ENCODE data around the gene CDR2. TPM values are rescaled to one million over a fixed set of nuclear protein-coding genes. Genes with fewer than 3 reads are reported as not detected.
A peak's percentile ranks its signal among the peaks of the same experiment; 100 is the strongest.

CDR2 gene
- total and polyA plus RNA-seq, 2 of the 13 experiments (the other 11 are each of a cell fraction or from before 2014, with no cell fraction given), result 59.0 to 78.9 TPM

- peak; percentile 69; the same call in 1 of the 2 replicates for TF ChIP-seq GTF3A (CRISPR knock-in tag; conservative IDR thresholded peaks at IDR 0.05)
- no peak; the same call in none of the 2 replicates for TF ChIP-seq ZNF276 (CRISPR knock-in tag; IDR thresholded peaks at IDR 0.05; ENCODE audit: low read depth)
- TF ChIP-seq NR2F2 (IDR thresholded peaks at IDR 0.05; ENCODE audit: borderline replicate concordance, low read depth), result peak; percentile 23; the same call in 1 of the 2 replicates
- TF ChIP-seq MED1 (CRISPR knock-in tag; IDR thresholded peaks at IDR 0.05), result no peak
- no peak for TF ChIP-seq DNMT3B (CRISPR knock-in tag; conservative IDR thresholded peaks at IDR 0.05)
Measured at GRCh38 chr16:22375117-22375962, 921 bp upstream of the CDR2 start (continued).

DNA sequence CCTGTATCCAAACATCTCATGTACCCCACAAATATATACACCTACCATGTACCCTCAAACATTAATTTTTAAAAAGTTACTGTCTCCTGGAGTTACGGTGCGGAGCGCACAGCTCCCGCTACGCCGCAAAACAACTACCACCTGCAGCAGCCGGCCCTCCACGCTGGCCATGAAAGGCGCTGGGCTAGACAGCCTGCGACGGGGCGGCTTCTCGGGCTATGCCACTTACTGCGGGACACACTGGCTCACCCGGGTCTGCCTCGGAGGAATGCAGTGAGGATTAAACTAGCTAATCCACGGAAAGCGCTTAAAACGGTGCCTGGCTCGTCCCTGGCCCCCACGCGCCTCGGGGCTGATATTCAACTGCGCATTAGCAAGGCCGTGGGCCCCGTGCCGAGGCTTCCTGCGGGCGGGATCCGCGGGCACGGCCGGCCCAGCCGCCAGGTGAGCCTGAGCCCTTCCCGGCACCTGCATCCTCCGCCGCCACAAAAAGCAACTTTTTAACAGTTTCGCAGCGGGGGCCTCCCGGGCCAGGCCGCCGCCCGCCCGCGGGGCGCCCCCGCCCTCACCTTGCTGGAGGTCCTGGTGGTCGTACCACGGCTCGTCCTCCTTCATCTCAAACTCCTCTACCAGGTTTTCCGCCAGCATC is 633 bp downstream of the CDR2 start:
- in situ Hi-C loops (cut with HindIII; ENCODE audit: extremely low pct_ligation_motif_present, low pct_unique_long_range_greater_than_20kb), result loop anchor here (10.0 kb wide), 1 partner anchor 61 kb away; no protein-coding TSS in a partner anchor
- BruUV-seq (replicated peaks), result no TSS peak
- ChIA-PET CTCF (ENCODE audit: low intra/inter-chr PET ratio, low total read pairs) (no interaction called here), POLR2A (interaction anchor here (0.7 to 2.5 kb wide), 6 partner anchors 12 to 76 kb away, joined by 3 to 27 read pairs (median 6); partner anchors contain the start of gene POLR3E)
- H3K36me3 ChIP-seq (replicated peaks in 1 of 2; ENCODE audit: control insufficient read depth in 1 of 2, insufficient read depth in 2 of 2, low read length in 2 of 2), result 0 out of 5 replicates have a peak, but pooled peaks cover 0 to 3% of the 10 kb centered on the region in 2 experiments
- H3K4me3 ChIP-seq (replicated peaks in 1 of 3; ENCODE audit: insufficient read depth in 1 of 3, low read depth in 2 of 3, low read length in 3 of 3), result peak overlapping the region; percentile 81 to 98 (median 87)
- WGBS (ENCODE audit: low lambda C conversion rate), result 1% methylated on average over 36 of the region's 51 CpGs
- intact Hi-C loops (cut with micrococcal nuclease; ENCODE audit: unreplicated experiment), result loop anchor here (5.0 kb wide), 2 partner anchors 51 to 176 kb away; no protein-coding TSS in a partner anchor
- H3K9me3 ChIP-seq (ENCODE audit: low read length), result no peaks in the 10 kb centered on the region
- peaks cover 57% of the 10 kb centered on the region for H3K79me2 ChIP-seq (ENCODE audit: insufficient read depth, low read length)
- no peaks in the 10 kb centered on the region; a peak in 1 of 5 replicates for H3K27me3 ChIP-seq (ENCODE audit: control insufficient read depth in 1 of 2, insufficient read depth in 2 of 2, low read length in 2 of 2)
- peaks cover 60% of the 10 kb centered on the region for H3K4me1 ChIP-seq (ENCODE audit: insufficient read depth, low read length)
- H4K20me1 ChIP-seq (ENCODE audit: insufficient read depth, low read length), result peaks cover 15% of the 10 kb centered on the region
- H2AFZ ChIP-seq (ENCODE audit: low read length), result no peak overlapping the region
- peak overlapping the region; percentile 97 for H3K4me2 ChIP-seq (ENCODE audit: low read depth, low read length)
- FAIRE-seq (no peak), DNase-seq (ENCODE audit: low spot score) (no peak), ATAC-seq (peak; percentile 22)
- peak overlapping the region; percentile 96 for H3K9ac ChIP-seq (ENCODE audit: insufficient read depth, low read depth, low read length)
- peak overlapping the region; percentile 85 for H3K27ac ChIP-seq (ENCODE audit: extremely low read length, insufficient read depth, low read length)
- TF ChIP-seq ZNF530 (CRISPR knock-in tag; IDR thresholded peaks at IDR 0.05; ENCODE audit: low read depth) (0 out of 2 replicates have a peak, but pooled peaks have one; percentile 62), CREB3 (CRISPR knock-in tag; IDR thresholded peaks at IDR 0.05) (peak; percentile 8; the same call in 1 of the 2 replicates), ZBTB7A (CRISPR knock-in tag; IDR thresholded peaks at IDR 0.05) (no peak; the same call in none of the 2 replicates), PATZ1 (CRISPR knock-in tag; IDR thresholded peaks at IDR 0.05) (0 out of 2 replicates have a peak, but pooled peaks have one; percentile 41), ZNF704 (CRISPR knock-in tag; IDR thresholded peaks at IDR 0.05; ENCODE audit: borderline replicate concordance) (peak; percentile 83)
- TF ChIP-seq, protein P1, sequence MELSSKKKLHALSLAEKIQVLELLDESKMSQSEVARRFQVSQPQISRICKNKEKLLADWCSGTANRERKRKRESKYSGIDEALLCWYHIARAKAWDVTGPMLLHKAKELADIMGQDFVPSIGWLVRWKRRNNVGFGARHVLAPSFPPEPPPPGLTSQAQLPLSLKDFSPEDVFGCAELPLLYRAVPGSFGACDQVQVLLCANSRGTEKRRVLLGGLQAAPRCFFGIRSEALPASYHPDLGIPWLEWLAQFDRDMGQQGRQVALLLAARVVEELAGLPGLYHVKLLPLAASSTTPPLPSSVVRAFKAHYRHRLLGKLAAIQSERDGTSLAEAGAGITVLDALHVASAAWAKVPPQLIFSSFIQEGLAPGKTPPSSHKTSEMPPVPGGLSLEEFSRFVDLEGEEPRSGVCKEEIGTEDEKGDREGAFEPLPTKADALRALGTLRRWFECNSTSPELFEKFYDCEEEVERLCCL (CRISPR knock-in tag; IDR thresholded peaks at IDR 0.05; ENCODE audit: borderline replicate concordance), result no peak; the same call in 1 of the 2 replicates

Measured in HepG2 (cell line).